NT2/D1 (cell line): ENCODE measurements around the gene BSPRY.

Experiments
- YY1 ChIP-seq: IDR thresholded peaks from 2 replicates; pipeline ENCODE4 v1.6.1; 2011; ENCODE audit not compliant: insufficient read length, insufficient read depth
- ZNF274 ChIP-seq: IDR thresholded peaks from 2 replicates; pipeline ENCODE4 v1.6.1; 2011; ENCODE audit warnings: mild to moderate bottlenecking, low read depth, low read length

DNA sequence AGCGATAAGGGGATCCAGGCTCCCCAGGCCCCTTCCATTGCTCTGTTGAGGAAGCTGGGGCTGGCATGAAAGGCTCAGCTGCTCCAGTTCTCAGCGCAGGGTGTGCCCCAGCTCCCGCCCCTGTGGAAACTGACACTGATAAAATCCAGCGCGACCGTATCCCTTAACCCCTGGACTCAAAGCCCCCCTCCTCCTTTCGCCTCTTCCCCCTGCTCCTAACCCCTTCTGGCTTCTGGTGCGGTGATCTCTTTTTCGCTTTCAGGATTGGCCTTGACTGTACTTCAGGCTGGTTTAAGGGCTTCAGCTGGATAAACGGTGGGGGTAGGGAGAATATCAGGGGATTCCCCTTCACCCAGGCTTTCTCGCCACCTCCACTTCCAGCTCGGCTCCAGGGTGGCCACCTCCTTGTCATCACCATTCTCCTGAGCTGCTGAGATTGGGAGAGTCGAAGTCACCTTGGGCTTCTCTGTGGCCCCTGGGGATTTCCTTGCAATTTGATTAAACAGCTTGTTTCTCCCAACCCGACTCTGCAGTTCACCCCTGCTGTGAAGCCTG lies 843 bp downstream of the BSPRY start:
- no peak for TF ChIP-seq ZNF274
- TF ChIP-seq YY1, result no peak
